Body of pancreas (tissue), 4 donors: ENCODE measurements around the gene SLC8A2.

Experiments
- POLR2A ChIP-seq, 3 donors: fragments of 450-650 bp; IDR thresholded peaks; one replicate each; pipeline ENCODE4 v1.6.1; 2016; ENCODE audit warnings: antibody characterized with exemption in 3 of 3, mild to moderate bottlenecking in 2 of 3
- TF ChIP-seq, protein P1 (sequence below), 7 experiments: fragments of 450-650 bp in 4 of 7; fragments of 200-600 bp in 3 of 7; sonication (generic) in 3 of 7; IDR thresholded peaks; one replicate each; pipeline ENCODE4 v1.5.1; 2016 to 2019; ENCODE audit warnings: antibody characterized with exemption in 7 of 7

GRCh38 chr19:47483800-47484690, 12.4 kb upstream of the SLC8A2 start, which contains the start of gene KPTN:
- TF ChIP-seq, protein P1, sequence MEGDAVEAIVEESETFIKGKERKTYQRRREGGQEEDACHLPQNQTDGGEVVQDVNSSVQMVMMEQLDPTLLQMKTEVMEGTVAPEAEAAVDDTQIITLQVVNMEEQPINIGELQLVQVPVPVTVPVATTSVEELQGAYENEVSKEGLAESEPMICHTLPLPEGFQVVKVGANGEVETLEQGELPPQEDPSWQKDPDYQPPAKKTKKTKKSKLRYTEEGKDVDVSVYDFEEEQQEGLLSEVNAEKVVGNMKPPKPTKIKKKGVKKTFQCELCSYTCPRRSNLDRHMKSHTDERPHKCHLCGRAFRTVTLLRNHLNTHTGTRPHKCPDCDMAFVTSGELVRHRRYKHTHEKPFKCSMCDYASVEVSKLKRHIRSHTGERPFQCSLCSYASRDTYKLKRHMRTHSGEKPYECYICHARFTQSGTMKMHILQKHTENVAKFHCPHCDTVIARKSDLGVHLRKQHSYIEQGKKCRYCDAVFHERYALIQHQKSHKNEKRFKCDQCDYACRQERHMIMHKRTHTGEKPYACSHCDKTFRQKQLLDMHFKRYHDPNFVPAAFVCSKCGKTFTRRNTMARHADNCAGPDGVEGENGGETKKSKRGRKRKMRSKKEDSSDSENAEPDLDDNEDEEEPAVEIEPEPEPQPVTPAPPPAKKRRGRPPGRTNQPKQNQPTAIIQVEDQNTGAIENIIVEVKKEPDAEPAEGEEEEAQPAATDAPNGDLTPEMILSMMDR (IDR thresholded peaks at IDR 0.05), result peak; percentile 82 to 98 (median 93)
- TF ChIP-seq POLR2A (IDR thresholded peaks at IDR 0.05), result peak in 2 of 3 donors; percentile 72 to 78
